RKO (cell line): ENCODE results near the gene OSBPL6.

ENCODE experiments used
- DNase-seq: peaks from one replicate; pipeline ENCODE4 v3.0.0-alpha.2; 2016; ENCODE audit warnings: low spot score

OSBPL6 gene

DNA sequence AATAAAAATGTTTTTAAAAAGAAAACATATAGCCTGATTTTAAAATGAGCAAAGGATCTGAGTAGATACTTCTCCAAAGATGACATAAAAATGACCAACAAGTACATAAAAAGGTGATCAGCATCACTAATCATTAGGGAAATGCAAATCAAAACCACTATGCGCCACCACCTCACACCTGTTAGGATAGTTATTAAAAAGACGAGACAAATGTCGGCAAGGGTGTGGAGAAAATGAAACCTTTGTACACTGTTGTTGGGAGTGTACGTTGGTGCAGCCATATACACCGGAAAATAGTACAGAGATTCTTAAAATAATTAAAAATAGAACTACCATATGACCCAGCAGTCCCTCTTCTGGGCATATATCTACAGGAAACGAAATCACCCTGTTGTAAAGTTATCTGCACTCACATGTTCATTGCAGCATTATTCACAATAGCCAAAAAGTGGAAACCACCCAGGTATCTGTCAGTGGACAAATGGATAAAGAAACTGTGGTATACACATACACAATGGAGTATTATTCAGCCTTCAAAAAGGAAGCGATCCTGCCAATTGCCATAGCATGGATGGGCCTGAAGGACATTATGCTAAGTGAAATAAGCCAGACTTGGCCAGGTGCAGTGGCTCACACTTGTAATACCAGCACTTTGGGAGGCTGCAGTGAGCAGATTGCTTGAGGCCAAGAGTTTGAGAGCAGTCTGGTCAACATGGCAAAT is 165.0 kb downstream of the OSBPL6 start:
- DNase-seq: no peak

DNA sequence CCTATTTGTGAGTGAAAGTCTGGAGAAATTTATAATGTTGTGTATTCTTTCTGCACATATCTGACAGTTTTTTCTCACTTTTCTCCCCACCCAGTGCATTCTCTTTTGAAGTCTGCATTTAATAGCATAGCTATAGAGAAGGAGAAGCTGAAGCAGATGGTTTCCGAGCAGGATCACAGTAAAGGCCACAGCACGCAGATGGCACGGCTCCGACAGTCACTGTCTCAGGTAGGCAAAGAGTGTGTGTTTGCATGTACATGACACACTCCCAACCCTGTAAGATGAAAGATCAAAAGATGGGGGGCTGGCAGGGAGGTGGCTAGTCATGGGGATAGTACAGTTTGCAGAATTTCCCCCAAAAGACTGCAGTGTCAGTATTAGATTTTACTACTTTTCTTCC is 167.3 kb downstream of the OSBPL6 start:
- no peak for DNase-seq

- no peak for DNase-seq
These were observed 168.9 kb downstream of the OSBPL6 start for GRCh38 chr2:178363252-178363651.

DNA sequence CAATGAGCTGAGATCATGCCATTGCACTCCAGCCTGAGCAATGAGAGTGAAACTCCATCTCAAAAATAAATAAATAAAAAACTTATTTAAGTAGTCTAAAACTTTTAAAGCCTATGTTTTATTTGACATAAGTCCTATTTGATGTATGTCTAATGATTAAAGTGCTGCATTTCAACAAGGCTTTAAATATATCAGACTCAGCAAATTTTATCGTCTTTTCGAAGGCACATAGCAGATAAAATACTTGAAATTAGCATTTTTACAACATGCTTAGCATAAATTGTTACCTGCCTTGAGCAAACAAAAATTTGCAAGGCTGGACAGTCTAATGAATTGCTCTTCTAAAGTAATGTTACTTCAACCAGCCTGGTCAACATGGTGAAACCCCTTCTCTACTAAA is 170.8 kb downstream of the OSBPL6 start:
- DNase-seq: no peak

DNA sequence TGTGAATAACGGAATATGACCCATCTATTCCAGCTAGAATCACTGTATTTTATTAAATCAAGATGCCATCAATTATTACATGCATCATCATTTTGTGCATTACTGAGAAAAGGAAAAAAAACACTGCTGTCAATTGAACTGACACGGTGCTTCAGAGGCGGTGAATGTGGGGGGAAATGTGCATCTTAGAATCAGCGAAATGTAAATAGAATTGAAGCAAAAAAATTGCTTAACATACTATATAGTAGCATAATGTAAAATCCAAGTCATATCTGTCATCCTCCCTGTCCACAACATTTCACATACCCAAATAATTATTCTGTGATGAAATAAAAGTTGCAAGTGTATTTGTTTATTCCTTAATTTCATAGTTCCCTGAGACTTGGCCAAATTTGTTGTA is 172.1 kb downstream of the OSBPL6 start:
- DNase-seq: no peak

DNA sequence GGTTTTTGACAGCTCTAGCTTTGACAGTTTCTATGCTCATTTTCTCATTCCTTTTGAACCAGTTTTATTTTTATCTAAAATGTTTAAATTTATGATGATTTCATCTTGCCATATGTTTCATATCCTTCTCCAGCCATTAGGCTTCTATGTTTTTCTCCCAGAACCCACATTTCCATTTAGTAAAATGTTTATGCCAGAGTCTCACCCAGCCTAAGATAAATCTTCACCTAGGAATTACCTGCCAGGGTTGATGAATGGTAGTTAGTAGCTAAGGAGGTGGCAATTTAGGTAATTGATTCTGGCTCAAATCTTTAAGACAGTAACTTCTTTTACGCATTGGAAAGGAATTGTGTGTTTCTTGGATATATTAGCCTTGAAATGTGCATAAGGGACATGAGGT is 173.0 kb downstream of the OSBPL6 start:
- DNase-seq: no peak

DNA sequence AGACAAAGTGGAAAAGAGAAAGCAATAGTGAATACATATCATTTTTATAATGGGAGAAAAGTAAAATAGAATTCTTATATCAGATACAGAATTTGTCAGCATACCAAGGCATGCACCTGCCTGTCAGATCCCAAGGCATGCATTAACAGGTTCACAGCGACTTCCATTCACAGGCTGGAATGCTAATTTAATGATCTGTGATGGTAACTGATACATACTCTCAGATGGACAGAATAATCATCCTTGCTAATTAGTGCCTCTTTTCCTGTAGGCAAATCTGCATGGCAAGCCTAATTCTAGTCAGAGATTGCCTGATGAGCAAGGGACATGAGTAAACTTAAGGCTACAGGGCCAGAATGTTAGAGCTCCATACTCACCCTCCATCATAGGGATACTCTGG is 180.6 kb downstream of the OSBPL6 start:
- DNase-seq: no peak

GRCh38 chr2:178377046-178377445 is 182.7 kb downstream of the OSBPL6 start:
- no peak for DNase-seq

- no peak for DNase-seq
These were observed 185.1 kb downstream of the OSBPL6 start for GRCh38 chr2:178379162-178380004.

DNA sequence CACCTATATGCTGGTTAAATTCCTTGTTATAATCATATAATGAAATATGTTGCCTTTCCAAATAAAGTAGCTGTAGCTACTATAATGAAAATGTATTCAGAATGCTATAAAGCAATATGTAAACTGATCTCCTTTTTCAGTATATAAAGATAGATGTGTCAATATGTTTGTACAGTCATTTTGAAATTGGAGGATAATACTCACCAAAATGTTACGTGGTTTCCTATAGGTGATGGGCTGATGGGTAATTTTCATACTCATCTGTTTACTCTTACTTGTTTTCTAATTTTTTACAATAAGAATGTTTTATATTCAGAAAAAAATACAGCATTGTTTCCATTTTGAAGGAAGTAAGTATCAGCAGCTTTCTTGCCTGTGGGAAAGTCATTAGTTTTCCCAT is 186.5 kb downstream of the OSBPL6 start:
- no peak for DNase-seq

DNA sequence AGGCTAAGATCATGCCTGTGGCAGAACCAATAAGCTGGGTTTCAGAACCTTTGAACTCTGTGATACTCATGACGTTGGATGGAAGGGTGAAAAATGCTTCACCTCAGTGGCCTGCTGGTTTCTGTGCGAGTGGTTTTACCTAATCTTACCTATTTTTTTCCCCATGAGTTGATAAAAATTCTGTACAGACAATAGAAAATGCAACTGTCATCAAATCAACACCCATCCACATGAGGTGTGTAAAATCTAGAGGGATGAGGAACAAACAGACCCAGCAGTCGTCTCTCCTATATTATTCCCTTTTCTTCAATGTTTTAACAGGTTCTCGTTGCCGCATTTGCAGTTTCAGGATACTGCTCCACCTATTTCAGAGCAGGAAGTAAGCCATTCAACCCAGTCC is 189.4 kb downstream of the OSBPL6 start:
- no peak for DNase-seq

DNA sequence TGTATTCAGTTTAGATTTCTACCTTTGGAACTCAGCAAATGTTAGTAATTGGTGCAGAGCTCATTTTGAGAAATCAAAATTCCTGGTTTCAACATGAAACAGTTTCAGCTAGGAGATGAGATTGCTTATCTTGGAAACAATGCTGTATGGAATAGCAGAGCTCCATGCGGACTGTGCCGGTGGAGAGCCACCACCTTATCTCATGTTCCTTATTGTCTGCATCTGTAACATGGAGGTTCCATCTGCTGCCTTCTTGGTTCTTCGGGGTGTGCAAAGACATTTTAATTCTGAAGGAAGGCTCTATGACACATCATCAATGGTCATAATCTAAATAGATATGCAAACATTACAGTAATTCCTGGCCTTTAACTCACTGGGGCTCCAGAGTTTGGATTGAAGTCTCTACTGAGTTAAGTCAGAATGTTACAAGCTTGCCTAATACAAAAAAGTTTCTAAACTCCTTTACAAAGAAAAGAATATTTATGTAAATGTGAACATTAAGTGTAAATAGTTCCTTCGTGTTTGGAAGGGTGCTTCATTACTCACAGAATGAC is 191.4 kb downstream of the OSBPL6 start:
- no peak for DNase-seq

GRCh38 chr2:178386986-178387597 is 192.8 kb downstream of the OSBPL6 start:
- DNase-seq: no peak

GRCh38 chr2:178388287-178388686 is 194.0 kb downstream of the OSBPL6 start:
- no peak for DNase-seq

GRCh38 chr2:178391701-178392100 is 197.4 kb downstream of the OSBPL6 start:
- no peak for DNase-seq

GRCh38 chr2:178392215-178392614 is 197.9 kb downstream of the OSBPL6 start:
- peak; percentile 63 for DNase-seq

- DNase-seq: no peak
These were observed 200.5 kb downstream of the OSBPL6 start for GRCh38 chr2:178394859-178395258.

DNA sequence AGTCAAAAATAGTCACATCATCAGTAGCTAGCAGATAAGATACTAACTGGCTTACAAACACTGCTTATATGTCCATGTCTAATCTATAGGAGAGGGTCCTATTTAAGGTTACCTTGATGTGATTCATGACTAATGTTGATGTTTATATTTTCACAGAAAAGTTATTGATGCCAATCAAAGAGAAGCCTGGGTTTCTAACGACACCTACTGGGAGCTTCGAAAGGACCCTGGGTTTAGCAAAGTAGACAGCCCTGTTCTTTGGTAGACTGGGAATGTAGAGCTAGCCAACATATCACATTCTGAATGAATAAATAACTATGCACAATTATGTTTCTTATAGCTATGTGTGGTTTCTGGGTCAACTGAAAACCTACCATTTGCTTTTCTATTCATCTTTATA is 201.0 kb downstream of the OSBPL6 start:
- DNase-seq: no peak

- no peak for DNase-seq
These were observed 201.7 kb downstream of the OSBPL6 start for GRCh38 chr2:178395941-178396570.

GRCh38 chr2:178397002-178397605 is 202.8 kb downstream of the OSBPL6 start:
- peak; percentile 51 for DNase-seq

DNA sequence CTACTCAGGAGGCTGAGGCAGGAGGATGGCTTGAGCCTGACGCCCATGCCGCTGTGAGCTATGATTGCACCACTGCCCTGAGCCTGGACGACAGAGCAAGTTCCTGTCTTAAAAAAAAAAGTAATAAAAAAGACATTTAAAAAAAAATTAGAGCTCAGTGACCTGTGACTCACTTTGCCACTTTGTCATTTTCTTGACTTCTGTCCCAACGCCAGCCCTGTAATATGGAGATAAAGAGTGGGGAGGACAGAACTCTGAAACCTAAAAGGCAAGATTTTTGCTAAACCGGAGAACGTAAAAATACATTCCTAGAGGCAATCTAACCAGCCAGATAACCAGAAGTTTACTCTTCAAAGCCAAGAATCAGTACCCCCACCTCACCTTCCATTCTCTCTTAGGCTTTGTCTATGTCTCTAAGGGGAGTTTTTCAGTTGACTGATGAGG is 207.7 kb downstream of the OSBPL6 start:
- DNase-seq: no peak
